ENCODE data around the gene ZC3HAV1.
A peak's percentile ranks its signal among the peaks of the same experiment; 100 is the strongest.
"Not testable (repeated sequence)": the region's sequence is repeated elsewhere in the genome, so short reads cannot be mapped to it uniquely, and the experiment has no call there.

Gene ZC3HAV1

GRCh38 chr7:139111811-139112301, 2.3 kb upstream of the ZC3HAV1 start:
- peak; percentile 50 for DNase-seq

DNA sequence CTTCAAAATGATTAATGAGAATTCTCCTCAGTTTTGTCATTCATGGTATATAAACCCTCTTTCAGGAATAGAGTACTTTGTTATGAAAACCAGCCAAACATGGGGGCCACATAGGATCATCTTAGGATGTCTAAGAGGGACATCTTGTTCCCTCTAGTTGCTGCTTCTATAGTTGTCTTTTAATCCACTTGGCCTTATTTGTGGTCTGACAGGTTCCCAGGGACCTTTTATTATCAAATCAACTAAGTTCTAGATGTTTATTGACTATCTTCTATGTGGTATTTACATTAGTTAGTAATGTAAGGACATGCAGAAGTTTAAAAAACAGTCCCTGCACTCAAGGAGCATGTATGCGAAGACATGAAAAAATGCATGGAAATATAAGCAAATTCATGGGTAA, 1.6 kb upstream of the ZC3HAV1 start:
- DNase-seq, result no peak

GRCh38 chr7:139109983-139110411, 477 bp upstream of the ZC3HAV1 start:
- DNase-seq, result no peak

DNA sequence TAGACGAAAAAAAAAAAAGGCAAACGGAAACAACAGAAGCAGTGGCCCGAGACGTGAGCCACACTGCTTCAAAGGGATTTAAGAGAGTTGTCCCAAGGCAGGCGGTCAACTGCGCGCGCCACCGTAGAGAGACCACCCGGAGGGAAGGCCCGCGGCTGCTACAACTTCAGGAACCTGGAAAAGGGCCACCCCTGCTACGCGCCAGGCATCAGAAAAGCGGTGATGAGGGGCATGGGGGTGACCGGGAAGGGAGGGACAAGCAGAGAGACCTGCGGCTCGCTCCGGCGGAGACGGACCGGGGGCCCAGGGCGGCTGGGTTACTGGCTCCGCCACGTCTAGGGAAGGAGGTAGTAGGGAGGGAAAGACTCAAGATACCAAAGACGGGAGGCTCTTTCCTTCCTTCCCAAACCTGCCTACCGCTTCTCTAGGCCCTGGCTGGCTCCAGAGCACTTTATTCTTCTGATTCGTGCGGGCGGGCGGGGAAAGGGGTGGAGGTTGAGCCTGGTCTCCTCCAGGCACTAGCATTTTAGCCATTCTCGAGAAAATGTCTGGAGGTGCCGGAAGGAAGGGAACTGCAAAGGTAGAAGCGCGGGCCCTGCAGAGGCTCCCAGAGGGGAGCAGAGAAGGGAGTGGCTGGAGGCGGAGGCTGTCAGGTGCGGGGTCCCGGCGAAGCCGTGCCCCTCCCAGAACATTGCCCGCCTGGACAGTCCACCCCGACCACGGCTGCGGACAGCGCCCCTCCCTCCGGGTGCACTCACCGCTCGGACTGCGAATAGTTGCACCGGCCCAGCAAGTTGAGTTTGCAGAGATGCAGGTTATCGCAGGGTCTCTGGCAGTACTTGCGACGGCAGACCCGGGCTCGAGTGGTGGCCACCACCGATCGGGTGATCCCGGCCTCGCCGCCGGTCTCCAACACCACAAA, 993 bp downstream of the ZC3HAV1 start:
- DNase-seq, result no peak

GRCh38 chr7:139106959-139107358, 2.6 kb downstream of the ZC3HAV1 start:
- peak; percentile 62 for DNase-seq

DNA sequence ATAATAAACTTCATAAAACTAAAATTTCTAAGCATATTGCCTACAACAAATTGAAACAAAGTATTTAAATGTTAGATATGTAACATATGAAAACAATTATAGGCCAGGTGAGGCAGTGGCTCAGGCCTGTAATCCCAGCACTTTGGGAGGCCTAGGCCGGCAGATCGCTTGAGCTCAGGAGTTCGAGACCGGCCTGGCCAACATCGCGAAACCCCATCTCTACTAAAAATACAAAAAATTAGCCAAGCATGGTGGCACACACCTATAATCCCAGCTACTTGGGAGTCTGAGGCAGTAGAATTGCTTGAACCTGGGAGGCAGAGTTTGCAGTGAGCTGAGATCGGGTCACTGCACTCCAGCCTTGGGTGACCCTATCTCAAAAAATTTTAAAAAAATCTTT, 3.3 kb downstream of the ZC3HAV1 start:
- DNase-seq, result peak; percentile 30

DNA sequence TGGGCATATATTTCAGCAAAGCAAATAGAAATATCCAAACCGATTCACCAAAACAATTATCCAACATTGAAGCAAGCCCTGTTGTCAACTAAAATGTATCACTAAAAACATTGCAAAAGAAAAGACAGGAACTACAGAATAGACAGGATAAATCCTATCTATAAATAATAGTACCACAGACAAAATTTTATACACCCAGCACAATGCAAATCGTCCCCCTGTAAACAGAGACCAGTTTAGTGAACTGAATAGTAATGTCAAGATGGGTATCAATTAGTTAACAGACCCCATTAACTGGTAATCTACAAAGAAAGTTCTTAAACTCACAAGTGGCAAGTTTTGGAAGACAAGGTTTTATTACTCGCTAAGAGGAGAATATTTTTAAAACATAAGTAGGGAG, 4.0 kb downstream of the ZC3HAV1 start:
- peak; percentile 22 for DNase-seq

DNA sequence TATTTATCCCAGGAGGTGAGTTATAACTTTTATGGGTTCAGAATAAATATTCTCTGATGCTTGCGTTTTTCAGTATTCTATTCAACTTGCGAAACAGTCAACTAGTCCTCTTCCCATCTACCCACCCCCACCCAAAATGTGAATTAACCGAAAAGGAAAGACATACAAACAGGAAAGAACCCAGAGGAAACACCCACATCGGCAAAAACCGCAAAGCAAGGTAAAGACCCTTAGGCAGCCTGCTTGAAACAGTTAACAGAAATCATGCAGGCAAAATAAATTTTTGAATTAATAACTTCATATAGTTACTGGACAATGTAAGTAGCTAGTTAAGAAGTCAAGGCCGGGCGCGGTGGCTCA, 5.4 kb downstream of the ZC3HAV1 start:
- peak; percentile 59 for DNase-seq

DNA sequence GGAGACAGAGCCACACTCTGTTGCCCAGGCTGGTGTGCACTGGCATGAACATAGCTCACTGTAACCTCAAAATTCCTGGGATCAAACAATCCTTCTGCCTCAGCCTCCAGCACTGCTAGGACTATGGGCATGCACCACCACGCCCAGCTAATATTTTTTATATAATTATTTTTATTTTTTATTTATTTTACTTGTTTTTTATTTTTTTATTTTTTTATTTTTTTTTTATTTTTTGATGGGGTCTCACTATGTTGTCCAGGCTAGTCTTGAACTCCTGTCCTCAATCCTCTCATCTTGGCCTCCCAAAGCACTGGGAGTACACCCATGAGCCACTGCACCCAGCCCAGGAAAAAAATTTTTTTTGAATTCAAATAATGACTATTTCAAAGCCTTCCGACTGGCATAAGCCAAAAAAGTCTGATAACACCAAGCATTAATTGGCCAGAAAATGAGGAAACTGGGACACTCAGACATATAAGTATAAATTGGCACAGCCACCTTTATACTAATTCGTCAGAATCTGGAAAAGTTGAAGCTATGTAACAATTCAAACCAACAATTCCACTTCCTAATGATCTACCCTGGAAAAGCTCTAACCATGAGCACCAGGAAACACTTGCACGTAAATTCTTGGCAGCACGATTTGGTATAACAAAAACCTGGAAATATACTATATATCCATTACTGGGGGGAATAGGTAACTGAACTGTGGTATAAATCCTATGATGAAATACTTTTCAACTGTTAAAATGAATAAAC, 6.3 kb downstream of the ZC3HAV1 start:
- DNase-seq, result peak; percentile 4

DNA sequence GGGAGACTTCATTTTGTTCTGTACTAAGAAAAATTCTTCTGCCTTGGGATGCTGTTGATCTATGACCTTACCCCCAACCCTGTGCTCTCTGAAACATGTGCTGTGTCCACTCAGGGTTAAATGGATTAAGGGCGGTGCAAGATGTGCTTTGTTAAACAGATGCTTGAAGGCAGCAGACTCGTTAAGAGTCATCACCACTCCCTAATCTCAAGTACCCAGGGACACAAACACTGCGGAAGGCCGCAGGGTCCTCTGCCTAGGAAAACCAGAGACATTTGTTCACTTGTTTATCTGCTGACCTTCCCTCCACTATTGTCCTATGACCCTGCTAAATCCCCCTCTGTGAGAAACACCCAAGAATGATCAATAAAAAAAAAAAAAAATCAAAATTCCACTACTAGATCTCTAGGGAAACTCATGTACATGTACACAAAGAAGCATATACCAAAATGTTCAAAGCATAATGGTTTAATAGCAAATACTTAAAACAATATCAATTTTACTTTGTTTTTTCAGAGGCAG, 7.8 kb downstream of the ZC3HAV1 start:
- DNase-seq, result not testable (repeated sequence)

DNA sequence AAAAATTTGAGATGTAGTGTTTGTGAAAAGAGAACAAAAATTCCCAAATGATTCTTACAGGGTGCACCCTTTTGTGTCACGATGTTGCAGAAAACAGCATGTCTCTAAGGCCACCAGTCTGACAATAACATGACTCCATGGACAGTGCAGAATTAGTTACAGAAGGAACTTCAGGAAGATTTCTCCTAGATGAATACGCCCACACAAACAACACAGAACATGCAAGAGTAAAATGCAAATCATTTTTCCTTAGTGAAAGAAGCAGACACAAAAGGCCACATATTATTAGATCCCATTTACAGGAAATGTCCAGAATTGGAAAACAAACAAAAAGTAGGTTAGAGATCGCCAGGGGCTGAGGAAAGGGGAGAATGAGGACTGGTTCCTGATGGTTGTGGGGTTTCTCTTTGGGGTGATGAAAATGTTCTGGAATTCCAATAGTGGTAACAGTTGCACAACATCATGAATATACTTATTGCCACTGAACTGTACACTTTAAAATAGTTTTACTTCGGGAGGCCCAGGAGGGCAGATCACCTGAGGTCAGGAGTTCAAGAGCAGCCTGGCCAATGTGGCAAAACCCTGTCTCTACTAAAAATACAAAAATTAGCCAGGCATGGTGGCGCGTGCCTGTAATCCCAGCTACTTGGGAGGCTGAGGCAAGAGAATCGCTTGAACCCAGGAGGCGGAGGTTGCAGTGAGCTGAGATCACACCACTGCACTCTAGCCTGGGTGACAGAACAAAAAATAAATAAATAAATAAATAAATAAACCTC, 10.2 kb downstream of the ZC3HAV1 start:
- no peak for DNase-seq

DNA sequence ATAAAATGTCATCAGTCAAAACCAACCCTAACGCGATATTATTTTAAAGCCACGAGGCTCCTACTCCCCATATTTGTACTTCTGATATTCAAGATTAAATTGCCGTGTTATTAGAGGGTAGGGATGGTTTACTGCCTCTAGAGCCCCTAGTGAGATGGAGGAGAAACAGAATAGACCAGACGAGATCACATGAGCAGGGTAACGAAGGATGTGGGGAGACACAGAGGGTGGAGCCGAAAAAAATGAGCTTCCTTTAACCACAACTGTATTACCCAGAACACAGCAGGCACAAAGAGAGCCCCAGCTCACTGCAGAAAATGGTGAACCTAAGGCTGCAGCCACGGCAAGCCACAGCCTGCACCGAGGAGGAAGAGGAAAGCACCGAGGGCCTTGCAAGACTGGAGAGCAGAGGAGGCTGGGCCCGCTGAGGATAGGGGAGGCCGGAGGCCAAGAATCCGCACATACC, 14.3 kb downstream of the ZC3HAV1 start:
- peak; percentile 94 for DNase-seq

DNA sequence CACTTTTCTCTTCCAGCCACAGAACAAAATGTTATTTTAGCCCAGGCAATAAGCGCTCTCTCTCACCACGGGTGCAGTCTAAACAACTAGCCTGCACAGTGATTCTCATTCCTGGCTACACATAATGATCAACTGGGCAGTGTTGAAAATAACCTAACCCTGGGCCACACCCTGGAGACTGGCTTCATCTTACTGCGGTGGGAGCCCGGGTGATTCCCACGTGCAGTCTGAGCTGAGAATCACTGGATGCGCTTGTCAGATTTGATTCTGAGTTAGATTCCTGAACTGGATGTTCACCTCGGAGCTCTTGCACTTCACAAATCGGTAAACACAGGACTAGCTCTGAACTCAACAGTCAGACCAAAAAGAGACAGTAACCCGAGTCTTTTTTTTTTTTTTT, 14.9 kb downstream of the ZC3HAV1 start:
- peak; percentile 51 for DNase-seq

- no peak for DNase-seq
Observed at GRCh38 chr7:139094030-139094429, 15.5 kb downstream of the ZC3HAV1 start.

- DNase-seq, result not testable (repeated sequence)
Observed at GRCh38 chr7:139093512-139093911, 16.0 kb downstream of the ZC3HAV1 start.

DNA sequence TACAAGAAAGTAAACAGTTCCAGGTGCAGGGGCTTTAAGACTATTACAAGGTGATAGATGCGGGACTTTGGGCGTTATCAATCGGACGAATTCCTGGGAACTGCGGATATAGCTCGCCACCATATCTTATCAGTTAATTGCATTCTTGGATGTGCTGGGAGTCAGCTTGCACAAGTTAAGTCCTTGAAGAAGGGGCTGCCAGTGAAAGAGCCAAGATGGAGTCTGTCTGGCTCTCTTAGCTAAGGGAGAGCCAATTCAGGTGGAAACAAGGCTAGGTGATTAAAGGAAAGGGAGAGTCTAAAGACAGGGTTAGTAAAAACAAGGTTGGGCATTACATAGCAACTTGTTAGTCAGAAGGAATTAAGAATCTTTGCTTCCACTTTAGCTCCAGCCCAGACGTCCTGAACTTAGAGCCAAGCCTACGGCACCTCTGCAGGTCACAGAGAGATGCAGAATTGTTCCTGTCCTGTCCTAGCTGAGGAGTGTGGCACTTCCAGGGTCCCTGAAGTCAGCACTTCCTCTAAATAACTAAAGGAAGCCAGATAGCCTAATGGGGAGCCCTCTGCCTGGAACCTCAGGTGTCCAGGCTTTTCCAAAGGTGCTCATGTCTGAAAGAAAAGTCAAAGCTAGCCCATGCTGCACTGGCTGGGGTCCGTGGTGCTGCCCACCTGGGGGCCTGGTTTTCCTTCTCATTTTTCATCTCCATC, 17.3 kb downstream of the ZC3HAV1 start:
- DNase-seq, result no peak

- DNase-seq, result no peak
Observed at GRCh38 chr7:139091677-139091996, 17.9 kb downstream of the ZC3HAV1 start.

- DNase-seq, result no peak
Observed at GRCh38 chr7:139089118-139089517, 20.4 kb downstream of the ZC3HAV1 start.

DNA sequence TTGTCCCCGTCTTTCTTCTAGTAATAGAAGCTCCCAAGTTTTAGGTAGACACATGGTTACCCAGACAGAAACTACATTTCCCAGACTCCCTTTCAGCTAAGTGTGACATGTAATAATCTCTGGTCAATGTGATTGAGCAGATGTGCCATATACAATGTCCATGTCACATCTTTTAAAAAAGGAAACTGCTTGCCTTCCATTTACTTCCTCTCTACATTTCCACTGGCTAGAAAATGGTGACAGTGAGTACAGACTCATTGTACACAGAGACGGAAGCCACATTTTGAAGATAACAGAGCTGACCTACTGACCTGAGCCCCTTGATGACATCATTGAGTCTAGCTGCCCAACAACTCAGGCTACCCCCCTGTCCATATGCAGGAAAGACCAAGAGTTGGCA, 21.3 kb downstream of the ZC3HAV1 start:
- DNase-seq, result no peak

DNA sequence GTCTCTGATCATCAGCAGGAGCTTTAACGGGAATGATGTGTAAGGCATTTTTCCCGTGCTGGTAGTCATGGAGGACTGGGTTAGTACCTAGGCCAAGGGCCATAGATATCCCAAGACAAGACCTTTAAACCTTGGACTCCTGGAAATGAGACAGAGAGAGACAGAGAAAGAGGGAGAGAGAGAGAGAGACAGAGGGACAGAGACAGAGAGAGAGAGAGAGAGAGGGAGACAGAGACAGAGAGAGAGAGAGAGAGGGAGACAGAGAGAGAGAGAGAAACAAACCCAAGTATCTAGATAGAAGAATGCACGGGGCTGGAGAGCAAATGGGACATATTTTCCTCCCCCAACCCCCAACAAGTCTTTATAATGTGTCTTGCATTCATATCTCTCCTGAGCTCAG, 22.3 kb downstream of the ZC3HAV1 start:
- DNase-seq, result no peak

- no peak for DNase-seq
Observed at GRCh38 chr7:139086454-139086853, 23.1 kb downstream of the ZC3HAV1 start.

- DNase-seq, result no peak
Observed at GRCh38 chr7:139084709-139085108, 24.8 kb downstream of the ZC3HAV1 start.
